NB4 (cell line): Measurements from ENCODE around the gene TMEM121B.

Source experiments
- DNase-seq: peaks from one replicate; pipeline ENCODE4 v3.0.0; 2010; ENCODE audit warnings: low read depth
- H3K4me3 ChIP-seq: one replicate; pipeline ENCODE4 v1.5.1; 2011; ENCODE audit warnings: mild to moderate bottlenecking, low read depth, low read length, moderate library complexity
- CTCF ChIP-seq: IDR thresholded peaks from one replicate; pipeline ENCODE4 v1.5.1; 2012; ENCODE audit warnings: low read depth, low read length
- MAX ChIP-seq: IDR thresholded peaks from 2 replicates; pipeline ENCODE4 v1.6.1; 2011; ENCODE audit warnings: low read depth, low read length
- MYC ChIP-seq: IDR thresholded peaks from 2 replicates; pipeline ENCODE4 v1.6.1; 2011; ENCODE audit warnings: low read depth, low read length
- POLR2A ChIP-seq: IDR thresholded peaks from 2 replicates; pipeline ENCODE4 v1.6.1; 2011; ENCODE audit warnings: mild to moderate bottlenecking; ENCODE audit not compliant: insufficient read length; ENCODE audit errors: extremely low read depth

TMEM121B gene

GRCh38 chr22:17083811-17084441 is 37.2 kb downstream of the TMEM121B start:
- DNase-seq = no peak
- TF ChIP-seq MAX = no peak
- H3K4me3 ChIP-seq = peak overlapping the region; percentile 40

GRCh38 chr22:17083255-17083654 is 37.9 kb downstream of the TMEM121B start:
- DNase-seq = no peak

GRCh38 chr22:17079572-17079971 is 41.6 kb downstream of the TMEM121B start:
- peak; percentile 68 for DNase-seq
- H3K4me3 ChIP-seq = no peak overlapping the region
- TF ChIP-seq MYC (no peak), POLR2A (no peak)

More at GRCh38 chr22:17083255-17083654, 37.9 kb downstream of the TMEM121B start:
- H3K4me3 ChIP-seq = no peak overlapping the region
- no peak for TF ChIP-seq CTCF
- TF ChIP-seq POLR2A = no peak
- no peak for TF ChIP-seq MYC
- TF ChIP-seq MAX = no peak

GRCh38 chr22:17077255-17077654 is 43.9 kb downstream of the TMEM121B start:
- no peak for DNase-seq
- TF ChIP-seq MYC (no peak), CTCF (no peak), MAX (no peak), POLR2A (no peak)
- H3K4me3 ChIP-seq = no peak overlapping the region

GRCh38 chr22:17074648-17075002 is 46.5 kb downstream of the TMEM121B start:
- DNase-seq = no peak
- no peak for TF ChIP-seq MYC
- TF ChIP-seq POLR2A = no peak
- TF ChIP-seq MAX = no peak
- no peak for TF ChIP-seq CTCF
- no peak overlapping the region for H3K4me3 ChIP-seq

- H3K4me3 ChIP-seq = no peak overlapping the region
- no peak for DNase-seq
- no peak for TF ChIP-seq MAX
- no peak for TF ChIP-seq CTCF
Observed at GRCh38 chr22:17072877-17073276, 48.3 kb downstream of the TMEM121B start.
